Ascending aorta (tissue), 2 donors: ENCODE results near the gene SERPINB13. TPM values are rescaled to one million over a fixed set of nuclear protein-coding genes. Genes with fewer than 3 reads are reported as not detected.

Source experiments
- DNase-seq, 2 donors: peaks; one replicate each; pipeline ENCODE4 v3.0.0-alpha.2; 2019; ENCODE audit warnings: low spot score in 2 of 2
- H3K27ac ChIP-seq, 2 donors: fragments of 200-600 bp; sonication (generic); one replicate each; pipeline ENCODE4 v1.5.1; 2016 to 2017; ENCODE audit warnings: mild to moderate bottlenecking in 1 of 2
- H3K27me3 ChIP-seq: fragments of 200-600 bp; sonication (generic); one replicate; pipeline ENCODE4 v1.5.1; 2017
- H3K36me3 ChIP-seq, 2 donors: fragments of 200-600 bp; sonication (generic); one replicate each; pipeline ENCODE4 v1.5.1; 2016
- H3K4me1 ChIP-seq, 2 donors: fragments of 200-600 bp; sonication (generic); one replicate each; pipeline ENCODE4 v1.5.1; 2016 to 2017; ENCODE audit warnings: mild to moderate bottlenecking in 1 of 2
- H3K4me3 ChIP-seq, 2 donors: fragments of 200-600 bp; sonication (generic); one replicate each; pipeline ENCODE4 v1.5.1; 2016 to 2017; ENCODE audit warnings: mild to moderate bottlenecking in 1 of 2
- H3K9me3 ChIP-seq, 2 donors: fragments of 200-600 bp; sonication (generic); one replicate each; pipeline ENCODE4 v1.5.1; 2016
- CTCF ChIP-seq, 3 experiments: fragments of 200-600 bp in 2 of 3; fragments of 450-650 bp in 1 of 3; sonication (generic) in 2 of 3; IDR thresholded peaks; one replicate each; pipeline ENCODE4 v1.5.1; 2016 to 2019; ENCODE audit warnings: antibody characterized with exemption in 3 of 3, mild to moderate bottlenecking in 1 of 3, moderate library complexity in 1 of 3
- intact Hi-C: fragments of 100-400 bp; cut with DNase I; formaldehyde crosslinking; loops from one replicate; pipeline ENCODE4 v1.15.1; 2023
- total RNA-seq: library from RNA; depleted of rRNA; stranded (reverse); fragments of >200 nt; gene quantifications from one replicate; pipeline ENCODE4 v1.1.0, GENCODE V29; 2016

The SERPINB13 gene
- not detected for total RNA-seq

- Histone ChIP-seq H3K9me3 (no peaks in the 10 kb centered on the region), H3K4me1 (no peaks in the 10 kb centered on the region), H3K36me3 (no peaks in the 10 kb centered on the region), H3K27me3 (no peaks in the 10 kb centered on the region), H3K4me3 (no peak within 1 kb of the TSS), H3K27ac (no peak within 1 kb of the TSS)
- TF ChIP-seq CTCF (IDR thresholded peaks at IDR 0.05) = no peak
- DNase-seq = no peak
- intact Hi-C loops = no loop called here
Observed at GRCh38 chr18:63586966-63587365, at the start of gene SERPINB13. Gene SERPINB13 (plus strand): TSS chr18:63587343. CDS start chr18:63588668, 1,325 bp downstream.

- H3K27me3 ChIP-seq = no peaks in the 10 kb centered on the region
- H3K9me3 ChIP-seq = no peaks in the 10 kb centered on the region
- no peaks in the 10 kb centered on the region for H3K36me3 ChIP-seq
- intact Hi-C loops = no loop called here
- DNase-seq = no peak
- H3K4me3 ChIP-seq = no peak overlapping the region
- H3K27ac ChIP-seq = no peak overlapping the region
- TF ChIP-seq CTCF (IDR thresholded peaks at IDR 0.05) = no peak
- no peaks in the 10 kb centered on the region for H3K4me1 ChIP-seq
Observed at GRCh38 chr18:63539904-63540510, 47.1 kb upstream of the SERPINB13 start.

- TF ChIP-seq CTCF (IDR thresholded peaks at IDR 0.05) = no peak
- DNase-seq = no peak
- Histone ChIP-seq H3K27me3 (no peaks in the 10 kb centered on the region), H3K36me3 (no peaks in the 10 kb centered on the region), H3K4me3 (no peak within 1 kb of the TSS), H3K9me3 (no peaks in the 10 kb centered on the region), H3K27ac (no peak within 1 kb of the TSS), H3K4me1 (no peaks in the 10 kb centered on the region)
- intact Hi-C loops = no loop called here
Observed at GRCh38 chr18:63542069-63542468, 45.1 kb upstream of the SERPINB13 start, which contains the start of gene SERPINB12. Gene SERPINB12 (plus strand): TSS chr18:63542369. CDS start chr18:63556160, 13,791 bp downstream.

GRCh38 chr18:63544017-63544416 is 43.1 kb upstream of the SERPINB13 start:
- intact Hi-C loops = no loop called here
- no peaks in the 10 kb centered on the region for H3K27me3 ChIP-seq
- H3K27ac ChIP-seq = no peak overlapping the region
- no peaks in the 10 kb centered on the region for H3K4me1 ChIP-seq
- TF ChIP-seq CTCF (IDR thresholded peaks at IDR 0.05) = no peak
- no peaks in the 10 kb centered on the region for H3K9me3 ChIP-seq
- no peak overlapping the region for H3K4me3 ChIP-seq
- H3K36me3 ChIP-seq = no peaks in the 10 kb centered on the region
- DNase-seq = no peak

- intact Hi-C loops = no loop called here
- TF ChIP-seq CTCF (IDR thresholded peaks at IDR 0.05) = no peak
- no peak for DNase-seq
- Histone ChIP-seq H3K27ac (no peak overlapping the region), H3K27me3 (no peaks in the 10 kb centered on the region), H3K36me3 (no peaks in the 10 kb centered on the region), H3K9me3 (no peaks in the 10 kb centered on the region), H3K4me3 (no peak overlapping the region), H3K4me1 (no peaks in the 10 kb centered on the region)
Observed at GRCh38 chr18:63545000-63545399, 42.1 kb upstream of the SERPINB13 start.

- no peak overlapping the region for H3K4me3 ChIP-seq
- DNase-seq = no peak
- peaks cover 0 to 5% of the 10 kb centered on the region in 2 donors for H3K4me1 ChIP-seq
- H3K27me3 ChIP-seq = no peaks in the 10 kb centered on the region
- H3K9me3 ChIP-seq = no peaks in the 10 kb centered on the region
- no peak for TF ChIP-seq CTCF (IDR thresholded peaks at IDR 0.05)
- H3K27ac ChIP-seq = no peak overlapping the region
- intact Hi-C loops = no loop called here
- no peaks in the 10 kb centered on the region for H3K36me3 ChIP-seq
Observed at GRCh38 chr18:63550068-63550467, 37.1 kb upstream of the SERPINB13 start.
